ENCODE data around the gene RCE1.

RCE1 gene

DNA sequence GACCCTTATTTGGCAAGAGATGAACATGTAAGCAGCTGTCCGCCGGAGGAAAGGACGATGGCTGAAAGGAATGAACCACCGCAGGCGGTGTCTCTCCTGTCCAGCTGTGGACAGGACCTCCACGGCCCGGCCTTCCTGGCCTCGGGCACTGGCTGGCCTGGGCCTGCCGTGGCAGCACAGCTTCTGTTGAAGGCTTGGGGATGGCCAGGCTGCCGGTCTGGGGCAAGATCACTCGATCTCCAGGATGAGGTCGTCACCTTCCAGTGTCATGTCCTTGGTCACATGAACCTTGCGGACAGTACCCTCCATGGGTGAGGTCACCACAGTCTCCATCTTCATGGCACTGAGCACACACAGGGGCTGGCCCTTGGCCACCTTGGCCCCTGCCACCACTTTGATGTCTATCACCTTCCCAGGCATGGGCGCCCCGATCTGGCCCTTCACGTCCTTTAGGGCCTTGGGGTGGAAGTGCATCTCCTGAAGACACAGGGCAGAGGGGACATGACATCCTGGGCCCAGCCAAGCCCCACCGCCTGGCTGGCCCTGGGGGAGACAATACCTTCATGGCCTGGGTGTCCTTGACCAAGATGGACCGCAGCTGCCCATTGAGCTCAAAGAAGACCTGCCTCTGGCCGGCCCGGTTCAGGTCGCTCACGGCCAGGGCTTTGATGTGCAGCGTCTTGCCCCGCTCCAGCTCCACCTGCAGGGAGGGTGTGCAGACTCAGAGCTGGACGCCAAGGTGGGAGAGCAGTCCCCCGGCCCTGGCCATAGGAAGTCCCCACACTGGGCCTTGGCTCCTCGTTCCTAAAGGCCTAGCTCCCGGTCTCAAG is 5.6 kb downstream of the RCE1 start:
- Histone ChIP-seq H2BK12ac (ENCODE audit: low read length in 2 of 2) (no peak overlapping the region), H3K4ac (ENCODE audit: low read depth in 1 of 2, low read length in 2 of 2) (no peak overlapping the region), H4K8ac (ENCODE audit: low read length) (no peak overlapping the region), H3K14ac (ENCODE audit: low read length in 2 of 2) (no peak overlapping the region), H3K4me1 (ENCODE audit: control insufficient read depth, insufficient read depth, low read depth, low read length) (peaks cover 21% of the 10 kb centered on the region), H3K18ac (ENCODE audit: low read depth in 1 of 2, low read length in 2 of 2) (no peak overlapping the region), H3K27ac (ENCODE audit: low read length, poor library complexity, severe bottlenecking) (no peak overlapping the region), H3K4me3 (ENCODE audit: insufficient read depth in 1 of 2, low read depth in 1 of 2, low read length in 2 of 2) (no peak overlapping the region), H3K4me2 (ENCODE audit: low read length, poor library complexity, severe bottlenecking) (no peak overlapping the region), H3K27me3 (ENCODE audit: control insufficient read depth in 1 of 2, insufficient read depth in 1 of 2, low read length in 2 of 2) (no peaks in the 10 kb centered on the region), H4K91ac (ENCODE audit: low read length) (peak overlapping the region; percentile 4), H2BK120ac (ENCODE audit: low read depth, low read length) (no peak overlapping the region), H3K36me3 (ENCODE audit: control insufficient read depth in 1 of 2, insufficient read depth in 2 of 2, low read depth in 1 of 2, low read length in 2 of 2) (peaks cover 48 to 74% of the 10 kb centered on the region in 2 experiments), H2AK5ac (ENCODE audit: low read length, severe bottlenecking) (no peak overlapping the region), H2BK15ac (ENCODE audit: low read depth, poor library complexity, severe bottlenecking) (no peak overlapping the region), H3K9me3 (ENCODE audit: control insufficient read depth, low read length) (no peaks in the 10 kb centered on the region), H2BK5ac (ENCODE audit: low read depth, low read length, poor library complexity, severe bottlenecking) (no peak overlapping the region), H3K23ac (ENCODE audit: low read length in 2 of 2) (no peak overlapping the region), H3K79me1 (replicated peaks; ENCODE audit: low read length, poor library complexity, severe bottlenecking) (peaks cover 22% of the 10 kb centered on the region), H3K9ac (ENCODE audit: low read length) (no peak overlapping the region), H2AFZ (ENCODE audit: low read depth, low read length) (no peak overlapping the region)
- no peak for DNase-seq
- 95% methylated on average over 28 of the region's 28 CpGs for WGBS

DNA sequence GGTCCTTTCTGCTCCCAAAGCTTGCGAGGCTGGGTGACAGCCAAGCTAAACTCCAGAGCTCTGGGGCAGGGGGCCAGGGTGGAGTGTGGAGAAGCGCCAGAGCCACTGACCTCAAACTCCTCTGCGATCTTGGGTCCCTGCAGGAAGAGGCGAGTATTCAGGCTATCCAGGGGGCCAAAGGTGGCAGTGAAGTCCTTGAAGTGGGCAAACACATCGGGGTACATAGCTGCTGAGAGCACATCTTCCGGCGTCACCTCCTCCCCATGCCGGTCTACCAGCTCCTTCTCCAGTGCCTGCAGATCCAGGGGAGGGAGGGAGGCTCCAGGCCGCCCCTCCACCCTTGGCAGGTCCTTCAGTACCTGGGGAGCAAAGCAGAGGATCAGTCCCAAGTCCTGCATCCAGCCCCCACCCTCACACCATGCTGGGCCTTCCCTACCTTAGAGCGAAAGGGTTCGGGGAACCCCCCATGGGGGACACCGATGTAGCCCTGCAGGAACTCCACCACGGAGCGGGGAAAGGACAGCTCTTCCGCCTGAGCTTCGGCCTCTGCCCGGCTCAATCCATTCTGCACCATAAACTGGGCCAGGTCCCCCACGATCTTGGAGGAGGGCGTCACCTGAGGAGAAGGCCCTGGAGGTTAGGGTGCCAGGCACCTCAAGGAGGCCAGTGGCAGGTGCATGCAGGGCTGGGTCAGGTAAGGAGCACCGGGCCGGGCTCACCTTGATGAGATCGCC is 6.4 kb downstream of the RCE1 start:
- Histone ChIP-seq H3K4me3 (ENCODE audit: insufficient read depth in 1 of 2, low read depth in 1 of 2, low read length in 2 of 2) (no peak overlapping the region), H2AK5ac (ENCODE audit: low read length, severe bottlenecking) (no peak overlapping the region), H4K8ac (ENCODE audit: low read length) (no peak overlapping the region), H3K4me2 (ENCODE audit: low read length, poor library complexity, severe bottlenecking) (no peak overlapping the region), H3K79me1 (replicated peaks; ENCODE audit: low read length, poor library complexity, severe bottlenecking) (peaks cover 22% of the 10 kb centered on the region), H2BK12ac (ENCODE audit: low read length in 2 of 2) (no peak overlapping the region), H3K14ac (ENCODE audit: low read length in 2 of 2) (no peak overlapping the region), H3K27me3 (ENCODE audit: control insufficient read depth in 1 of 2, insufficient read depth in 1 of 2, low read length in 2 of 2) (no peaks in the 10 kb centered on the region), H3K23ac (ENCODE audit: low read length in 2 of 2) (no peak overlapping the region), H3K36me3 (ENCODE audit: control insufficient read depth in 1 of 2, insufficient read depth in 2 of 2, low read depth in 1 of 2, low read length in 2 of 2) (peaks cover 48 to 75% of the 10 kb centered on the region in 2 experiments), H3K9me3 (ENCODE audit: control insufficient read depth, low read length) (no peaks in the 10 kb centered on the region), H3K27ac (ENCODE audit: low read length, poor library complexity, severe bottlenecking) (no peak overlapping the region), H4K91ac (ENCODE audit: low read length) (no peak overlapping the region), H3K4ac (ENCODE audit: low read depth in 1 of 2, low read length in 2 of 2) (no peak overlapping the region), H3K18ac (ENCODE audit: low read depth in 1 of 2, low read length in 2 of 2) (no peak overlapping the region), H2BK5ac (ENCODE audit: low read depth, low read length, poor library complexity, severe bottlenecking) (no peak overlapping the region), H2BK15ac (ENCODE audit: low read depth, poor library complexity, severe bottlenecking) (no peak overlapping the region), H2AFZ (ENCODE audit: low read depth, low read length) (no peak overlapping the region), H2BK120ac (ENCODE audit: low read depth, low read length) (no peak overlapping the region), H3K4me1 (ENCODE audit: control insufficient read depth, insufficient read depth, low read depth, low read length) (peaks cover 13% of the 10 kb centered on the region), H3K9ac (ENCODE audit: low read length) (no peak overlapping the region)
- DNase-seq = no peak
- WGBS = 97% methylated on average over 21 of the region's 22 CpGs

DNA sequence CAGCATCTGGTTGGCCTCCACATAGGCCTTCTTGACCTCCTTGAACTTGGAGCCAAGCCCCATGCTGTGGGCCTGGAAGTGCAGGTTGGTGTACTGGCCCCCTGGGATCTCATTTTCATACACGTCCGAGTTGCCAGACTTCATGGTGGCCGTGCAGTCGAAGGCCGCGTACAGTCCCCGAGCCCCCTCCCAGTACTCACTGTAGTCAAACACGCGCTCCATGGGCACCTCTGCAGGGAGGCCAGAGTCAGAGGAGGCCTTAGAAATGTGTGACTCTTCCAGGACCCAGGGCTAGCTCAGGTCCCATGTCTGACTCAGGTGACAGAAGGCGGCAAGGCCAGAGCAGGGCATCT is 7.0 kb downstream of the RCE1 start:
- WGBS = 98% methylated on average over 10 of the region's 10 CpGs
- Histone ChIP-seq H4K91ac (ENCODE audit: low read length) (no peak overlapping the region), H3K79me1 (replicated peaks; ENCODE audit: low read length, poor library complexity, severe bottlenecking) (peaks cover 20% of the 10 kb centered on the region), H3K27ac (ENCODE audit: low read length, poor library complexity, severe bottlenecking) (no peak overlapping the region), H3K23ac (ENCODE audit: low read length in 2 of 2) (no peak overlapping the region), H4K8ac (ENCODE audit: low read length) (no peak overlapping the region), H3K4me1 (ENCODE audit: control insufficient read depth, insufficient read depth, low read depth, low read length) (peaks cover 8% of the 10 kb centered on the region), H3K14ac (ENCODE audit: low read length in 2 of 2) (no peak overlapping the region), H2BK5ac (ENCODE audit: low read depth, low read length, poor library complexity, severe bottlenecking) (no peak overlapping the region), H2BK120ac (ENCODE audit: low read depth, low read length) (no peak overlapping the region), H3K27me3 (ENCODE audit: control insufficient read depth in 1 of 2, insufficient read depth in 1 of 2, low read length in 2 of 2) (no peaks in the 10 kb centered on the region), H2BK12ac (ENCODE audit: low read length in 2 of 2) (no peak overlapping the region), H3K9ac (ENCODE audit: low read length) (no peak overlapping the region), H3K4me2 (ENCODE audit: low read length, poor library complexity, severe bottlenecking) (no peak overlapping the region), H3K36me3 (ENCODE audit: control insufficient read depth in 1 of 2, insufficient read depth in 2 of 2, low read depth in 1 of 2, low read length in 2 of 2) (peaks cover 44 to 70% of the 10 kb centered on the region in 2 experiments), H2AFZ (ENCODE audit: low read depth, low read length) (no peak overlapping the region), H3K18ac (ENCODE audit: low read depth in 1 of 2, low read length in 2 of 2) (no peak overlapping the region), H2AK5ac (ENCODE audit: low read length, severe bottlenecking) (no peak overlapping the region), H3K9me3 (ENCODE audit: control insufficient read depth, low read length) (no peaks in the 10 kb centered on the region), H3K4ac (ENCODE audit: low read depth in 1 of 2, low read length in 2 of 2) (no peak overlapping the region), H2BK15ac (ENCODE audit: low read depth, poor library complexity, severe bottlenecking) (no peak overlapping the region), H3K4me3 (ENCODE audit: insufficient read depth in 1 of 2, low read depth in 1 of 2, low read length in 2 of 2) (no peak overlapping the region)
- DNase-seq = no peak

- H3K27me3 ChIP-seq (ENCODE audit: control insufficient read depth in 1 of 2, insufficient read depth in 1 of 2, low read length in 2 of 2) = no peaks in the 10 kb centered on the region
- H3K79me1 ChIP-seq (replicated peaks; ENCODE audit: low read length, poor library complexity, severe bottlenecking) = peaks cover 15% of the 10 kb centered on the region
- no peak overlapping the region for H2AK5ac ChIP-seq (ENCODE audit: low read length, severe bottlenecking)
- no peak overlapping the region for H3K18ac ChIP-seq (ENCODE audit: low read depth in 1 of 2, low read length in 2 of 2)
- no peaks in the 10 kb centered on the region for H3K9me3 ChIP-seq (ENCODE audit: control insufficient read depth, low read length)
- H2BK5ac ChIP-seq (ENCODE audit: low read depth, low read length, poor library complexity, severe bottlenecking) = no peak overlapping the region
- no peak overlapping the region for H3K4me3 ChIP-seq (ENCODE audit: insufficient read depth in 1 of 2, low read depth in 1 of 2, low read length in 2 of 2)
- H2BK120ac ChIP-seq (ENCODE audit: low read depth, low read length) = no peak overlapping the region
- no peak overlapping the region for H4K8ac ChIP-seq (ENCODE audit: low read length)
- peaks cover 10% of the 10 kb centered on the region for H3K4me1 ChIP-seq (ENCODE audit: control insufficient read depth, insufficient read depth, low read depth, low read length)
- peak overlapping the region in 1 of 2 experiments; percentile 11 for H3K14ac ChIP-seq (ENCODE audit: low read length in 2 of 2)
- no peak overlapping the region for H2BK12ac ChIP-seq (ENCODE audit: low read length in 2 of 2)
- no peak overlapping the region for H2BK15ac ChIP-seq (ENCODE audit: low read depth, poor library complexity, severe bottlenecking)
- no peak overlapping the region for H2AFZ ChIP-seq (ENCODE audit: low read depth, low read length)
- no peak overlapping the region for H3K23ac ChIP-seq (ENCODE audit: low read length in 2 of 2)
- no peak overlapping the region for H3K4me2 ChIP-seq (ENCODE audit: low read length, poor library complexity, severe bottlenecking)
- no peak overlapping the region for H3K4ac ChIP-seq (ENCODE audit: low read depth in 1 of 2, low read length in 2 of 2)
- no peak for DNase-seq
- peaks cover 39 to 65% of the 10 kb centered on the region in 2 experiments for H3K36me3 ChIP-seq (ENCODE audit: control insufficient read depth in 1 of 2, insufficient read depth in 2 of 2, low read depth in 1 of 2, low read length in 2 of 2)
- no peak overlapping the region for H3K9ac ChIP-seq (ENCODE audit: low read length)
- H3K27ac ChIP-seq (ENCODE audit: low read length, poor library complexity, severe bottlenecking) = no peak overlapping the region
- 94% methylated on average over 22 of the region's 23 CpGs for WGBS
- no peak overlapping the region for H4K91ac ChIP-seq (ENCODE audit: low read length)
Observed at GRCh38 chr11:66850588-66851238, 7.5 kb downstream of the RCE1 start.
